ENCODE results near the gene PDS5B.
"Not testable (repeated sequence)": the region's sequence is repeated elsewhere in the genome, so short reads cannot be mapped to it uniquely, and the experiment has no call there.

PDS5B gene

DNA sequence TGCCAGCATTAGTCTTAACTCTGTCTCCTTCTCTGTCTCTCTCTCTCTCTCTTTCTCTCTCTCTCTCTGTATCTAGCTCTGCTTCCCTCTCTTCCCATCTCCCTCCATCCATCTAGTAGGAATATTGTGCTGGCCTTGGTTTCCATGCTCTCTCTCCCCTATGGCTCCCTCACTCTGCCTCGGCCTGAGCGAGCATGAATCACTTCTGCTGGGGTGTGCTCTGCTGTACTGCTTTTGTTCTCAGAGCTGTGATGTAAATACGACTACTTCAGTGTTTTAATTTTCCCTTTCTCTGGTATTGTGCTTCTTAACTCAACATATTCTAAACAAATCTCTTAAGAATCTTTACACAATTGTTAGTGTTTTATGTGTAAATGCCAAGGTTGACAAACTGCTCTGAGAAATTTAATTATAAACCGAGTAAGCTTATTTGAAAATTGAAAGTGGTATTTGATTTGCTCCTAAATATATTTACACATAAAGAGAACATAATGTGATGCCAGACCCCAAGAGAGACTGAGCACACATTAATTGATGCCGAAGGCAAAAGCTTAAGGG lies 218.5 kb downstream of the PDS5B start:
- DNase-seq (ENCODE audit: low read depth) = no peak

DNA sequence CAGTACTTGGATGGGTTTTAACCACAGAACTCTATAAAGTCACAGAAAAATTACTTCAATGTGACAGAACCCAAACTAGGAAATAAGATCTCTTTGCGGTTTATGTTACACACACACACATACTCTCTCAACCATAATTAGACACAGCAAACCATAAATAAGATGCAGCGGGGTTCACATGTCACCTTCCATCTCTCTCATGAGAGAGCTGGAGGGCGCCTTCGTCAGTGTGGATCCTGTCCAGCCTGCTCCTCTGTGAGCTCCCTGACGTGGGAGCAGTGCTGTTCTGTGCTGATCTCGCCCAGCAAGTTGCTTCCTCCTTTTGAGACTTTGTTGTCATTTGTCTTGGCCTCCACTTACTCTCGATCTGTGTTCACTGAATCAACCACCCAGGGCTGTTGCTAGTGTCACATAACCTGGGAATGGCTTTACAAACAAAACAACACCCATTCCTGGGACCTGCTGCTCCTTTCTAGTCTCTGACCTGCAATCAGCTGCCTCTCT lies 225.1 kb downstream of the PDS5B start:
- no peak for DNase-seq (ENCODE audit: low read depth)

DNA sequence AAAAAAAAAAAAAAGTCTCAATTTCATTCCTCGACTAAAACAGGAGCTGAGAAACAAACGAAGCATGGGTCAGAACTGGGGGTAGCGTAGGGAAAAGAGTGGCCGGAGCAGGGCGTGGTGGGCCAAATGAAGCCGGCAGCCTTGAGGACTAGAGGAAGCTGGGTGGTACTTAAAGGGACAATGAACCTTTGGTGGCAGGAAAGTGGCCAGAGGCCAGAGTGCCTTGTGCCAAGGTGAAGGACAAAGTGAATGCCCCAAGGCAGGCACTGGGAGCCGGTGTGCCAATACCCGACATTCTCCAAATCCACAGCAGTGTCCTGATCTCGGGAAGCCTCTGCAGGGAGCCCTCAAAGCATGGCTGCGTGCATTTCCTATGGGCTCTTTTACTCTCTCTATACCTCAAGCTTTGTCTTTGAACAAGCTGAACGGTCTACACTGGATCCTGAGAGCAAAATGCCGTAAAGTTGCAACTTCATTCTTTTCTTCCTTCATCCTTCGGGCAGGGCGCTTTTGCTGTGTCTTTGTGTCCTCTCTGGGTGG lies 235.0 kb downstream of the PDS5B start:
- DNase-seq (ENCODE audit: low read depth) = no peak

DNA sequence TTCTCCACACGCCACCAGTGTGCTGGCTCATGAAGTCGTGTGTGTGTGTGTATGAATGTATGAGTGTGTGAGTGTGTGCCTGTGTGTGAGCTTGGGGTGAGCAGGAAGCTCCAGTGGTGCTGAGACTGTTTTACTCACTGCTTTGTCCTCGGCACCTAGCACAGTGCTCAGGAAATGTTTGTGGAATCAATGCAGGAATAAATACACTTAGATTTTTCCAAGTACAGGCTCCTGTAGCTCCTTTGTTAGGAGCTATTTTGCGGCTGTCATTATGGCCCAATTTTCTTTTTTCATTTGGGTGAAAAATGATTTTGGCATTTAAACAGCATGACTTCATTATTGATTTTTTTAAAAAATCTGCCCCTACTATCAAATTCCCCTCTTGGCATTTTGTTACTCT lies 236.5 kb downstream of the PDS5B start:
- no peak for DNase-seq (ENCODE audit: low read depth)

DNA sequence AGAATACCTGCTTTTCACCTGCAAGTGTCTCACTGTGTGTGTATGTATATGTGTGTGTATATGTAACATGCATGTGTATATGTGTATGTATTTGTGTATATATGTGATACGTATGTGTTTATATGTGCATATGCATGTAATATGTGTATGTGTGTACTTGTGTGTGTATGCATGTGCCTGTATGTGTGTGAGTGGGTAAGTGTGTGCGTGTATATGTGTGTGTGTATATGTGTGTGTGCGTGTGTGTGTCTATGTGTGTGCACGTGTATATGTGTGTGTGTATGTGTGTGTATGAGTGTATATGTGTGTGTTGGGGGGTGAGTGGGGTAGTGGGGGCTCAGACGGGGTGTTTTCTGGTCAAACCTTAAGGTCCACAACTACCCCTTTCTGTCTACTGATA lies 237.3 kb downstream of the PDS5B start:
- DNase-seq (ENCODE audit: low read depth) = no peak

DNA sequence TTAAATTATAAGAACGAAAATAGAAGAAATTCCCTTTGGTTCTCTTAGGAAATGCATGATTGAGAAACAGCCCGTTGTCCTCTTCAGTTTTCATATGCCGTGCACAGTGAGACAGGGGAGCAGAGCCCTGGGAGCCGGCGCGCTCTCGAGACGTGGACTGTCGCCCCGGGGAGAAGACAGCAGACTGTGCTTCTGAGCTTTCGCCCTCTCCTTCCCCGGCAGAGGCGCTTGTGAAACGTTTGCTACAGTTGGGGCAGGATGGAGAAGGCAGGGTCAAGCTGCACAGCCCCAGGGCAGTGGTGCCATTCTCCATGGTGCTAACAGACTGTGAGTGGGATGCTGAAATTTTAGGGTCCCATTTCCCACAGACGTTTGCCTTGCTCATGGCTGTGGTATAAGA lies 237.8 kb downstream of the PDS5B start:
- DNase-seq (ENCODE audit: low read depth) = no peak

DNA sequence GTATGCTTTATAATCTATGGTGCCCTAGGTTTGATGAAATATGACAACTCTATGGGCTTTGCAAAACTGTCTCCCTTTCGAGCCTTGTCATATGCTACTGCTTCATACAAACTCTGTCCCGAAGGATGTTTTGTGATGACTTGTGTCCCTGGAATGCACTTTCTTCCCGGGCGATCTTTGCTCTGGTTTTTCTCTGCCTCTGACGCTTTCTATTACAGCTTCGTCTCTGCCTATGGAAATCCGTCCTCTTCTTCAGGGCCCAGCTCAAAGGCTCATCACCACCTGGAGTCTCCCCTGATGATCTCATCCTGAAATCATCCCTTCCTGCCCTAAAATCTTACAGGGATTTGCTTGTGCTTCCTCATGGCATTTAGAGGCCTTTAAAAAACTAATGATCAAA lies 238.4 kb downstream of the PDS5B start:
- no peak for DNase-seq (ENCODE audit: low read depth)

DNA sequence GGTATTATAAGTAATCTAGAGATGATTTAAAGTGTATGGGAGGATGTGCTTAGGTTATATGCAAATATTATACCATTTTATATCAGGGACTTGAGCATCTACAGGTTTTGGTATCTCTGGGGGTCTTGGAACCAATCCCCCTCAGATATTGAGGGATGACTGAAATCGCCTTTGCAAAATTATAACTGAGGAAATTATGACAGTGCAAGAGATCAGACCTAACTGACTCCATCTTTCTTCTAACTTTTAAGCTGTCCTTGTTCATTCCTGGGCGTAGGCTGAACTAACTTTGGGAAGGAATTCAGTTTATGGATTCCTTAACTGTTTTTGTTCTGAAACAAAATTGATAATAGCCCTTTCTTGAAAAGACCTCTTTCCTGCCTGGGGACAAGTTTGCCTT lies 239.2 kb downstream of the PDS5B start:
- DNase-seq (ENCODE audit: low read depth) = no peak

DNA sequence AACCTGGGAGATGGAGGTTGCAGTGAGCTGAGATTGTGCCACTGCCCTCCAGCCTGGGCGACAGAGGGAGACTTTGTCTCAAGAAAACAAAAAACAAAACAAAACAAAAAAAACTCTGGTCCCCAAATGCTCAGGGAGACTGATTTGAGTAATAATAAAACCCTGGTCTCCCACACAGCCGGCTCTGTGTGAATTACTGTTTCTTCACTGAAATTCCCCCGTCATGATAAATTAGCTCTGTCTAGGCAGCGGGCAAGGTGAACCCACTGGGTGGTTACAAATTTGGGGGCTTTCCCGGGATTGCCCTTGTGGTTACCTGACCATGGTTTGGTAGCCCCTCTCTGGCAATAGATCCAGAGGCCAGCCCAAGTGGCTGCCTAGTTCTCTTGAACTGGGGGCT lies 240.1 kb downstream of the PDS5B start:
- not testable (repeated sequence) for DNase-seq (ENCODE audit: low read depth)

All from stimulated activated CD8-positive, alpha-beta memory T cell treated with anti-CD3 and anti-CD28 coated beads, Interleukin-12 subunit alpha, Interleukin-12 subunit beta, amount 100 ng/mL, for 4 hours (primary cell).